Thyroid gland (tissue), 4 donors: Measurements from ENCODE around the gene GLIS2. TPM values are rescaled to one million over a fixed set of nuclear protein-coding genes. Genes with fewer than 3 reads are reported as not detected.

ENCODE experiments used
- DNase-seq, 2 donors: peaks; one replicate each; pipeline ENCODE4 v3.0.0-alpha.2; 2019
- H3K27ac ChIP-seq, 3 donors: fragments of 200-600 bp; sonication (generic); 1 replicate in 2 of 3; 2 replicates in 1 of 3; pipeline ENCODE4 v1.5.1; 2016 to 2019; ENCODE audit warnings: mild to moderate bottlenecking in 1 of 3, moderate library complexity in 1 of 3
- H3K27me3 ChIP-seq: fragments of 200-600 bp; sonication (generic); one replicate; pipeline ENCODE4 v1.5.1; 2019
- H3K36me3 ChIP-seq, 2 donors: fragments of 200-600 bp; sonication (generic); one replicate each; pipeline ENCODE4 v1.5.1; 2016 to 2019
- H3K4me1 ChIP-seq, 2 donors: fragments of 200-600 bp; sonication (generic); one replicate each; pipeline ENCODE4 v1.5.1; 2017 to 2019
- H3K4me3 ChIP-seq, 3 donors: fragments of 200-600 bp; sonication (generic); replicated peaks in 1 of 3; 1 replicate in 2 of 3; 2 replicates in 1 of 3; pipeline ENCODE4 v1.5.1; 2016; ENCODE audit warnings: mild to moderate bottlenecking in 1 of 3
- H3K9me3 ChIP-seq: fragments of 200-600 bp; sonication (generic); one replicate; pipeline ENCODE4 v1.5.1; 2017
- POLR2A ChIP-seq, 2 donors: fragments of 450-650 bp; IDR thresholded peaks; one replicate each; pipeline ENCODE4 v1.6.1; 2017; ENCODE audit warnings: antibody characterized with exemption in 2 of 2, mild to moderate bottlenecking in 2 of 2, moderate library complexity in 1 of 2
- WGBS, 2 donors: methylation state at CpG; one replicate each; pipeline ENCODE4 v1.1.5; 2017; 5-methylcytosine and 5-hydroxymethylcytosine counted together
- intact Hi-C: fragments of 100-400 bp; cut with DNase I; formaldehyde crosslinking; loops from one replicate; pipeline ENCODE4 v1.15.1; 2023
- total RNA-seq, 4 donors: library from RNA; depleted of rRNA; stranded (reverse); fragments of >200 nt; gene quantifications; one replicate each; pipeline ENCODE4 v1.2.3, GENCODE V29; 2016
- TF ChIP-seq, protein P1 (sequence below), 6 experiments: fragments of 200-600 bp in 3 of 6; fragments of 450-650 bp in 3 of 6; sonication (generic) in 3 of 6; IDR thresholded peaks; one replicate each; pipeline ENCODE4 v1.5.1; 2016 to 2019; ENCODE audit warnings: antibody characterized with exemption in 6 of 6, mild to moderate bottlenecking in 2 of 6, inconsistent platforms in 1 of 6, moderate library complexity in 1 of 6

GLIS2 gene
- total RNA-seq, 4 donors from 2014 or later: 5.5 to 7.6 (median 6.7) TPM

DNA sequence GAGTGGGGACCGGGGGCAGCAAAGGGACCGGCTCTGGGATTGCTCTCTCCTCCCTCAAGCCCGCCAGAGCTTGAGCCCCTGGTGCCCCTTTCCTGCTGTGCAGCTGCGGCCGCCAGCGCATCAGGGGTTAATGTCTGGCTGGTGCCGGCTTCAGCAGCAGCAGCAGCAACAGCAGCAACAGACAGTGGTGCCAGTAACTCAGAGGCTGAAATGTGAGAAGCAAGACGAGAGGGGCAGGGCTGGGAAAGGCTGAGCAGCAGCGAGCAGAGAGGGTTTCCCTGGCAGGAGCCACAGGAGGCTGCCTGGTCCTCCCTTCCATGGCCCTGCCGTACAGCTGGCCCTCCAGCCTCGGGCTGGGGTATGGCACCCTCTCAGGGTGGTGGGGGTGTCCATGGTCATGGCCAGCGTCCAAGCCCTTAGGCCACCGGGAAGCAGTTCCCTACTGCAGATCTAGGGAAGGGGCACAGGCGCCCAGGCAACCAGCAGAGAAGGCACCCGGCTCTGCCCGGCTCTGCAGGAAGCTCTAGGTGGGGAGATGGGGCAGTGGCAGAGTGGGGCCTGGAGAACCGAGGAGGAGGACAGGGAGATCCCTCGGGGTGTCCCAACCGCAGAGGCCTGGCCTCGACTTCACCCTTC lies 21.9 kb upstream of the GLIS2 start:
- DNase-seq: peak; percentile 76 to 79
- H3K9me3 ChIP-seq: no peaks in the 10 kb centered on the region
- peaks cover 16 to 32% of the 10 kb centered on the region in 2 donors for H3K4me1 ChIP-seq
- no peaks in the 10 kb centered on the region for H3K36me3 ChIP-seq
- no peaks in the 10 kb centered on the region for H3K27me3 ChIP-seq
- intact Hi-C loops: loop anchor here (5.0 kb wide), 1 partner anchor 108 kb away; no protein-coding TSS in a partner anchor
- peak overlapping the region in 2 of 3 donors; percentile 51 to 61 for H3K27ac ChIP-seq
- TF ChIP-seq, protein P1, sequence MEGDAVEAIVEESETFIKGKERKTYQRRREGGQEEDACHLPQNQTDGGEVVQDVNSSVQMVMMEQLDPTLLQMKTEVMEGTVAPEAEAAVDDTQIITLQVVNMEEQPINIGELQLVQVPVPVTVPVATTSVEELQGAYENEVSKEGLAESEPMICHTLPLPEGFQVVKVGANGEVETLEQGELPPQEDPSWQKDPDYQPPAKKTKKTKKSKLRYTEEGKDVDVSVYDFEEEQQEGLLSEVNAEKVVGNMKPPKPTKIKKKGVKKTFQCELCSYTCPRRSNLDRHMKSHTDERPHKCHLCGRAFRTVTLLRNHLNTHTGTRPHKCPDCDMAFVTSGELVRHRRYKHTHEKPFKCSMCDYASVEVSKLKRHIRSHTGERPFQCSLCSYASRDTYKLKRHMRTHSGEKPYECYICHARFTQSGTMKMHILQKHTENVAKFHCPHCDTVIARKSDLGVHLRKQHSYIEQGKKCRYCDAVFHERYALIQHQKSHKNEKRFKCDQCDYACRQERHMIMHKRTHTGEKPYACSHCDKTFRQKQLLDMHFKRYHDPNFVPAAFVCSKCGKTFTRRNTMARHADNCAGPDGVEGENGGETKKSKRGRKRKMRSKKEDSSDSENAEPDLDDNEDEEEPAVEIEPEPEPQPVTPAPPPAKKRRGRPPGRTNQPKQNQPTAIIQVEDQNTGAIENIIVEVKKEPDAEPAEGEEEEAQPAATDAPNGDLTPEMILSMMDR (IDR thresholded peaks at IDR 0.05): no peak
- peak in 1 of 2 donors; percentile 30 for TF ChIP-seq POLR2A (IDR thresholded peaks at IDR 0.05)
- H3K4me3 ChIP-seq: no peak overlapping the region
- 18 to 19% methylated on average over 14 to 18 of the region's 20 CpGs for WGBS, 2 donors

- H3K36me3 ChIP-seq: no peaks in the 10 kb centered on the region
- H3K4me1 ChIP-seq: peaks cover 22 to 33% of the 10 kb centered on the region in 2 donors
- 85 to 87% methylated on average over 6 of the region's 6 CpGs for WGBS, 2 donors
- H3K9me3 ChIP-seq: no peaks in the 10 kb centered on the region
- no peaks in the 10 kb centered on the region for H3K27me3 ChIP-seq
- H3K4me3 ChIP-seq: no peak overlapping the region
- intact Hi-C loops: no loop called here
- no peak for DNase-seq
- no peak for TF ChIP-seq POLR2A (IDR thresholded peaks at IDR 0.05)
- TF ChIP-seq, protein P1 (IDR thresholded peaks at IDR 0.05): no peak
- no peak overlapping the region for H3K27ac ChIP-seq
Observed at GRCh38 chr16:4295581-4295980, 20.3 kb upstream of the GLIS2 start.

- no peak for TF ChIP-seq POLR2A (IDR thresholded peaks at IDR 0.05)
- TF ChIP-seq, protein P1 (IDR thresholded peaks at IDR 0.05): no peak
- Histone ChIP-seq H3K9me3 (no peaks in the 10 kb centered on the region), H3K27me3 (no peaks in the 10 kb centered on the region), H3K27ac (no peak overlapping the region), H3K4me1 (peaks cover 22 to 31% of the 10 kb centered on the region in 2 donors), H3K4me3 (no peak overlapping the region), H3K36me3 (no peaks in the 10 kb centered on the region)
- DNase-seq: no peak
- WGBS, 2 donors: 95 to 96% methylated on average over 6 of the region's 6 CpGs
- intact Hi-C loops: no loop called here
Observed at GRCh38 chr16:4297480-4297879, 18.4 kb upstream of the GLIS2 start.

DNA sequence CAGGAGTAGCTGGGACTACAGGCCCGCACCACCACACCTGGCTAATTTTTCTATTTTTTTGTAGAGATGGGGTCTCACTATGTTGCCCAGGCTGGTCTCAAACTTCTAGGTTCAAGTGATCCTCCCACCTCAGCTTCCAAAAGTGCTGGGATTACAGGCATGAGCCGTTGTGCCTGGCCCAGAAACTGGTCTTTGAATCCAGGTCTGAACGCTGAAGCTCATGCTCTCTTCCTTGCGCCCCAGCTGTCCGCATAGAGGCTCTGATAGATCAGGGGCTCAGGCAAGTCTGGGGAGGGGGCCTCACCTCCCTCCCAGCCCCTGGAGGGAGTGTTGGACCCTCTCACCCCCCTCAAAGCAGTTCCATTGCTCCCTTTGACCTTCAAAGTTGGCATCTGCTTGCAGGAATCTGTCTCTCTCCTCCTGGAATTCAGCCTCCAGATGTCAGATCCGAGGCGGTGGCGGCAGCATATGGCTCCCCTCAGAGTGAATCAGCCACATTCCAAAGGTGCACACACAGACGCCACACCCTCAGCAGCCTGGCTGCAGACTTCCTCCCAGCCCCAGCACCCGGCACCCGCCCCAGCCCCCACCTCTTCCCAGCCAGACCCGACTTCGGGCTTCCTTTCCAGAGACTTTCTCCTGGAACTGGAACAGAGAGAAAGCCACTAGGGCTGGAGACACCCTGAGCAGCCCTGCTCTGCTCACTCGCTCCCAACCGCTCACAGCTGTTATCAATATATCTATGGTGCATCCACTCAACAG lies 16.9 kb upstream of the GLIS2 start:
- WGBS, 2 donors: 35 to 44% methylated on average over 15 of the region's 15 CpGs
- TF ChIP-seq, protein P1 (IDR thresholded peaks at IDR 0.05): no peak
- TF ChIP-seq POLR2A (IDR thresholded peaks at IDR 0.05): peak in 1 of 2 donors; percentile 14

GRCh38 chr16:4301177-4301576 lies 14.7 kb upstream of the GLIS2 start:
- Histone ChIP-seq H3K27ac (no peak overlapping the region), H3K9me3 (no peaks in the 10 kb centered on the region), H3K4me1 (peaks cover 9 to 18% of the 10 kb centered on the region in 2 donors), H3K27me3 (no peaks in the 10 kb centered on the region), H3K36me3 (no peaks in the 10 kb centered on the region), H3K4me3 (no peak overlapping the region)
- DNase-seq: no peak
- TF ChIP-seq, protein P1 (IDR thresholded peaks at IDR 0.05): no peak
- TF ChIP-seq POLR2A (IDR thresholded peaks at IDR 0.05): no peak
- WGBS, 2 donors: 95 to 96% methylated on average over 4 of the region's 4 CpGs
- intact Hi-C loops: no loop called here

More for the DNA sequence above, 16.9 kb upstream of the GLIS2 start:
- H3K9me3 ChIP-seq: no peaks in the 10 kb centered on the region
- intact Hi-C loops: no loop called here
- no peak overlapping the region for H3K4me3 ChIP-seq
- no peaks in the 10 kb centered on the region for H3K36me3 ChIP-seq
- peak; percentile 78 to 85 for DNase-seq
- peaks cover 15 to 22% of the 10 kb centered on the region in 2 donors for H3K4me1 ChIP-seq
- H3K27me3 ChIP-seq: no peaks in the 10 kb centered on the region
- peak overlapping the region; percentile 67 to 88 (median 70) for H3K27ac ChIP-seq
